ENCODE data around the gene PTPRA.

DNA sequence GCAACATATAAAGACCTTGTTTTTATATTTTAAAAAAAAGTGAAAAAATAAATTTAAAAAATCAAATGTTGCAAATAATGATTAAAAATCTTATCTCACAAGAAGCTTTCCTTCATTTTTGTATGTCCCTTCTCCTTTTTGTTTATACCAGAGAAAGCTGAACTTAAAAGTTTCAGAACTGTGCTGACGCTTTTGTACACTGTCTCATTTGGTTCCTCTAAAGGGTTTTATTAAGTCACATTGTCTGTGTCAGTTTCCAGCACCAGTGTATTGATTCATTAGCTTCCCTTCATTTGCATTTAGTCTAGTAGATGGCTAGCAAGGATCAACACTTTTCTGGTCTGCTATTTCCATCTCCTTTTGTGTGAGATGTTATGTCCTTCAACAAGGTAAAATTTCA is 39.5 kb upstream of the PTPRA start:
- no peak for TF ChIP-seq POLR2A (IDR thresholded peaks at IDR 0.05)
- TF ChIP-seq, protein P1, sequence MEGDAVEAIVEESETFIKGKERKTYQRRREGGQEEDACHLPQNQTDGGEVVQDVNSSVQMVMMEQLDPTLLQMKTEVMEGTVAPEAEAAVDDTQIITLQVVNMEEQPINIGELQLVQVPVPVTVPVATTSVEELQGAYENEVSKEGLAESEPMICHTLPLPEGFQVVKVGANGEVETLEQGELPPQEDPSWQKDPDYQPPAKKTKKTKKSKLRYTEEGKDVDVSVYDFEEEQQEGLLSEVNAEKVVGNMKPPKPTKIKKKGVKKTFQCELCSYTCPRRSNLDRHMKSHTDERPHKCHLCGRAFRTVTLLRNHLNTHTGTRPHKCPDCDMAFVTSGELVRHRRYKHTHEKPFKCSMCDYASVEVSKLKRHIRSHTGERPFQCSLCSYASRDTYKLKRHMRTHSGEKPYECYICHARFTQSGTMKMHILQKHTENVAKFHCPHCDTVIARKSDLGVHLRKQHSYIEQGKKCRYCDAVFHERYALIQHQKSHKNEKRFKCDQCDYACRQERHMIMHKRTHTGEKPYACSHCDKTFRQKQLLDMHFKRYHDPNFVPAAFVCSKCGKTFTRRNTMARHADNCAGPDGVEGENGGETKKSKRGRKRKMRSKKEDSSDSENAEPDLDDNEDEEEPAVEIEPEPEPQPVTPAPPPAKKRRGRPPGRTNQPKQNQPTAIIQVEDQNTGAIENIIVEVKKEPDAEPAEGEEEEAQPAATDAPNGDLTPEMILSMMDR (IDR thresholded peaks at IDR 0.05): no peak

Measured in adrenal gland (tissue), 5 donors.